Measurements from ENCODE around the gene CCL2.

CCL2 gene

GRCh38 chr17:34254651-34255380 is at the start of gene CCL2:
CCL2 (plus strand) TSS chr17:34255285; CDS start chr17:34255350, 65 bp downstream.
- Histone ChIP-seq H3K27ac (no peak within 1 kb of the TSS), H3K36me3 (no peaks in the 10 kb centered on the region), H3K27me3 (ENCODE audit: insufficient read depth, low read depth, severe bottlenecking) (peaks cover 89% of the 10 kb centered on the region), H3K4me3 (ENCODE audit: low read depth, low read length) (no peak within 1 kb of the TSS; the same call in 1 of the 2 replicates), H3K9me3 (ENCODE audit: severe bottlenecking) (no peaks in the 10 kb centered on the region)
- peak; percentile 15 for DNase-seq
- no peak for TF ChIP-seq CTCF (IDR thresholded peaks at IDR 0.05; ENCODE audit: low read depth, low read length)

GRCh38 chr17:34205401-34205800 is 49.7 kb upstream of the CCL2 start:
- TF ChIP-seq CTCF (IDR thresholded peaks at IDR 0.05; ENCODE audit: low read depth, low read length), result no peak
- no peak overlapping the region for H3K27ac ChIP-seq
- peaks cover 66% of the 10 kb centered on the region for H3K27me3 ChIP-seq (ENCODE audit: insufficient read depth, low read depth, severe bottlenecking)
- no peak overlapping the region for H3K4me3 ChIP-seq (ENCODE audit: low read depth, low read length)
- DNase-seq, result no peak
- H3K9me3 ChIP-seq (ENCODE audit: severe bottlenecking), result no peaks in the 10 kb centered on the region
- no peaks in the 10 kb centered on the region for H3K36me3 ChIP-seq

- Histone ChIP-seq H3K36me3 (no peaks in the 10 kb centered on the region), H3K4me3 (ENCODE audit: low read depth, low read length) (no peak overlapping the region), H3K27ac (no peak overlapping the region), H3K9me3 (ENCODE audit: severe bottlenecking) (no peaks in the 10 kb centered on the region), H3K27me3 (ENCODE audit: insufficient read depth, low read depth, severe bottlenecking) (peaks cover 59% of the 10 kb centered on the region)
- TF ChIP-seq CTCF (IDR thresholded peaks at IDR 0.05; ENCODE audit: low read depth, low read length), result no peak
- DNase-seq, result no peak
Measured at GRCh38 chr17:34206569-34206968, 48.5 kb upstream of the CCL2 start.

GRCh38 chr17:34207572-34207971 is 47.5 kb upstream of the CCL2 start:
- H3K4me3 ChIP-seq (ENCODE audit: low read depth, low read length), result no peak overlapping the region
- no peak for DNase-seq
- no peaks in the 10 kb centered on the region for H3K9me3 ChIP-seq (ENCODE audit: severe bottlenecking)
- H3K27ac ChIP-seq, result no peak overlapping the region
- peaks cover 51% of the 10 kb centered on the region for H3K27me3 ChIP-seq (ENCODE audit: insufficient read depth, low read depth, severe bottlenecking)
- H3K36me3 ChIP-seq, result no peaks in the 10 kb centered on the region
- no peak for TF ChIP-seq CTCF (IDR thresholded peaks at IDR 0.05; ENCODE audit: low read depth, low read length)

GRCh38 chr17:34218748-34219147 is 36.3 kb upstream of the CCL2 start:
- Histone ChIP-seq H3K27ac (no peak overlapping the region), H3K4me3 (ENCODE audit: low read depth, low read length) (no peak overlapping the region), H3K27me3 (ENCODE audit: insufficient read depth, low read depth, severe bottlenecking) (peaks cover 39% of the 10 kb centered on the region), H3K9me3 (ENCODE audit: severe bottlenecking) (no peaks in the 10 kb centered on the region), H3K36me3 (no peaks in the 10 kb centered on the region)
- no peak for DNase-seq
- no peak for TF ChIP-seq CTCF (IDR thresholded peaks at IDR 0.05; ENCODE audit: low read depth, low read length)

- TF ChIP-seq CTCF (IDR thresholded peaks at IDR 0.05; ENCODE audit: low read depth, low read length), result no peak
- H3K4me3 ChIP-seq (ENCODE audit: low read depth, low read length), result no peak overlapping the region
- peaks cover 45% of the 10 kb centered on the region for H3K27me3 ChIP-seq (ENCODE audit: insufficient read depth, low read depth, severe bottlenecking)
- no peaks in the 10 kb centered on the region for H3K36me3 ChIP-seq
- H3K27ac ChIP-seq, result no peak overlapping the region
- no peak for DNase-seq
- H3K9me3 ChIP-seq (ENCODE audit: severe bottlenecking), result no peaks in the 10 kb centered on the region
Measured at GRCh38 chr17:34219405-34219804, 35.7 kb upstream of the CCL2 start.

All from WERI-Rb-1 (cell line).